K562 (cell line): Measurements from ENCODE around the gene HAPLN3. TPM values are rescaled to one million over a fixed set of nuclear protein-coding genes. Genes with fewer than 3 reads are reported as not detected.
"Not testable (repeated sequence)": the region's sequence is repeated elsewhere in the genome, so short reads cannot be mapped to it uniquely, and the experiment has no call there.

Experiments
- ATAC-seq: fragments of 200-7000 bp; cut with Tn5 transposase; 3 replicates; pipeline ENCODE4 v1.9.1; 2020; ENCODE audit warnings: moderate library complexity
- BruUV-seq: library from RNA; stranded (reverse); fragments of 400-500 nt; replicated peaks from 2 replicates; lab custom pipeline; 2021; lab: Mats Ljungman, UMichigan
- CTCF ChIA-PET: fragments of 300-600 bp; formaldehyde crosslinking; extraction: SDS; loops from one replicate; lab custom pipeline; 2021; ENCODE audit warnings: low intra/inter-chr PET ratio; lab: Yijun Ruan, JAX
- POLR2A ChIA-PET: fragments of 300-600, 350-650 bp; sonication (Branson Sonifier 250); formaldehyde crosslinking; extraction: SDS; loops from one replicate; lab custom pipeline; 2021; ENCODE audit warnings: antibody characterized with exemption, inconsistent platforms; lab: Yijun Ruan, JAX
- DNase-seq, 4 experiments: peaks; one replicate each; pipeline versions ENCODE4 v3.0.0 to v3.0.0-alpha.2; 2011 to 2018; ENCODE audit warnings: low spot score in 3 of 4, mixed read lengths in 3 of 4; ENCODE audit errors: extremely low read depth in 1 of 4
- FAIRE-seq: peaks from 2 replicates; lab custom pipeline; 2011; peaks lifted over from hg19 to GRCh38; lab: Jason Lieb, UNC
- H2AFZ ChIP-seq: 2 replicates; pipeline ENCODE4 v1.6.0; 2011; ENCODE audit warnings: low read depth, low read length, control low read depth, inconsistent platforms
- H3K27ac ChIP-seq: fragments of 200-600 bp; 3 replicates; pipeline ENCODE4 v1.8.0; 2011; ENCODE audit warnings: low read depth, mild to moderate bottlenecking, control low read depth, inconsistent platforms, low read length, moderate library complexity, mixed read lengths; ENCODE audit errors: extremely low read depth
- H3K27me3 ChIP-seq, 2 experiments: fragments of 300-600 bp in 1 of 2; 2 replicates in 1 of 2; 3 replicates in 1 of 2; pipeline versions ENCODE4 v1.6.0 to v1.8.0; 2011; ENCODE audit warnings: inconsistent platforms in 2 of 2, low read length in 2 of 2, mild to moderate bottlenecking in 1 of 2, mixed read lengths in 1 of 2, moderate library complexity in 1 of 2; ENCODE audit not compliant: control insufficient read depth in 2 of 2, insufficient read depth in 2 of 2
- H3K36me3 ChIP-seq: fragments of 300-600 bp; 3 replicates; pipeline ENCODE4 v1.8.0; 2011; ENCODE audit warnings: mild to moderate bottlenecking, low read length, inconsistent platforms; ENCODE audit not compliant: control insufficient read depth, insufficient read depth
- H3K4me1 ChIP-seq, 2 experiments: fragments of 200-600 bp in 1 of 2; replicated peaks in 1 of 2; 2 replicates in 1 of 2; 3 replicates in 1 of 2; pipeline versions ENCODE4 v1.5.1 to v1.8.0; 2011; ENCODE audit warnings: inconsistent platforms in 2 of 2, low read length in 2 of 2, mild to moderate bottlenecking in 1 of 2, mixed read lengths in 1 of 2, moderate library complexity in 1 of 2; ENCODE audit not compliant: control insufficient read depth in 2 of 2, insufficient read depth in 2 of 2
- H3K4me2 ChIP-seq: 2 replicates; pipeline ENCODE4 v1.6.1; 2011; ENCODE audit warnings: low read length, control low read depth, inconsistent platforms, mixed read lengths; ENCODE audit not compliant: insufficient read depth
- H3K4me3 ChIP-seq: fragments of 200-600 bp; sonication (generic), shearing (Covaris generic); 2 replicates; pipeline ENCODE4 v1.5.1; 2016; ENCODE audit warnings: control low read depth, inconsistent platforms
- H3K79me2 ChIP-seq: fragments of 200-600 bp; 3 replicates; pipeline ENCODE4 v1.8.0; 2011; ENCODE audit warnings: low read length, inconsistent platforms; ENCODE audit not compliant: control insufficient read depth, insufficient read depth
- H3K9ac ChIP-seq, 2 experiments: 2 replicates each; pipeline versions ENCODE4 v1.6.0 to v1.6.1; 2011; ENCODE audit warnings: low read depth in 2 of 2, low read length in 2 of 2, control low read depth in 1 of 2, inconsistent platforms in 1 of 2, mild to moderate bottlenecking in 1 of 2, mixed read lengths in 1 of 2; ENCODE audit not compliant: insufficient read depth in 1 of 2
- H3K9me1 ChIP-seq: one replicate; pipeline ENCODE4 v1.6.0; 2011; ENCODE audit warnings: inconsistent platforms, mild to moderate bottlenecking, low read length, moderate library complexity; ENCODE audit not compliant: control insufficient read depth, insufficient read depth
- H3K9me3 ChIP-seq: replicated peaks from 2 replicates; pipeline ENCODE4 v1.5.1; 2011; ENCODE audit warnings: low read depth, low read length, inconsistent platforms; ENCODE audit not compliant: control insufficient read depth, insufficient read depth
- H4K20me1 ChIP-seq: replicated peaks from 2 replicates; pipeline ENCODE4 v1.6.1; 2011; ENCODE audit warnings: low read length, inconsistent platforms, mixed read lengths; ENCODE audit not compliant: control insufficient read depth, insufficient read depth
- CBX3 ChIP-seq, 2 experiments: IDR thresholded peaks; 1 replicate in 1 of 2; 2 replicates in 1 of 2; pipeline ENCODE4 v1.6.1; 2012; ENCODE audit warnings: inconsistent platforms in 2 of 2, low read length in 2 of 2, borderline replicate concordance in 1 of 2, control low read depth in 1 of 2
- TRIM28 ChIP-seq: fragments of 450-650 bp; IDR thresholded peaks from 2 replicates; pipeline ENCODE4 v1.6.1; 2017
- ZBTB33 ChIP-seq: sonication (generic); formaldehyde crosslinking; IDR thresholded peaks from 2 replicates; pipeline ENCODE4 v1.8.1; 2023; ENCODE audit warnings: mild to moderate bottlenecking, missing genetic modification reagents
- WGBS: fragments of 100-300 bp; shearing (Covaris generic); methylation state at CpG from one replicate; pipeline ENCODE4 v1.1.6; 2016; ENCODE audit warnings: low coverage, mixed read lengths; ENCODE audit not compliant: insufficient coverage; ENCODE audit errors: missing lambda C conversion rate; 5-methylcytosine and 5-hydroxymethylcytosine counted together
- in situ Hi-C: fragments of 300-500 bp; cut with MboI; formaldehyde crosslinking; loops from 4 replicates; pipeline ENCODE4 v1.15.0; 2018; ENCODE audit warnings: inconsistent platforms, mixed read lengths
- intact Hi-C: fragments of 100-400 bp; cut with micrococcal nuclease; formaldehyde crosslinking; loops from 2 replicates; pipeline ENCODE4 v1.14.2; 2022
- polyA plus RNA-seq, 8 experiments: library from polyadenylated mRNA; depleted of rRNA in 4 of 8; stranded (reverse) in 5 of 8; unstranded in 3 of 8; fragments of >200 nt; fragmentation: Nextera tagmentation in 2 of 8; fragmentation: Illumina TruSeq in 1 of 8; extraction: Ambion mirVana in 2 of 8; extraction: Trizol in 1 of 8; gene quantifications; 2 replicates each; pipeline versions ENCODE4 v1.2.1 to v1.2.3, GENCODE V29; 2011 to 2014; ENCODE audit warnings: inconsistent platforms in 1 of 8, missing spikeins in 1 of 8
- total RNA-seq, 7 experiments: library from RNA; depleted of rRNA in 6 of 7; stranded (reverse); fragments of >200 nt in 6 of 7; fragmentation: Illumina TruSeq in 2 of 7; extraction: Trizol in 2 of 7; gene quantifications; 2 replicates each; pipeline versions ENCODE4 v1.2.1 to v1.2.3, GENCODE V29; 2011 to 2021; ENCODE audit warnings: low replicate concordance in 1 of 7

HAPLN3 gene
- total and polyA plus RNA-seq, 9 of the 15 experiments (the other 6 are each of a cell fraction or from before 2014, with no cell fraction given): 0.04 to 2.4 (median 0.65) TPM

GRCh38 chr15:88934449-88934848, 39.1 kb upstream of the HAPLN3 start:
- not testable (repeated sequence) for FAIRE-seq, H3K79me2 ChIP-seq

More at GRCh38 chr15:88934449-88934848, 39.1 kb upstream of the HAPLN3 start:
- in situ Hi-C loops, ATAC-seq, H2AFZ ChIP-seq, H3K9me1 ChIP-seq, H3K27ac ChIP-seq, DNase-seq, H3K9ac ChIP-seq, H4K20me1 ChIP-seq, H3K4me2 ChIP-seq, H3K36me3 ChIP-seq, H3K27me3 ChIP-seq, intact Hi-C loops, BruUV-seq, CTCF ChIA-PET, H3K4me3 ChIP-seq, H3K9me3 ChIP-seq: not testable (repeated sequence)
- H3K4me1 ChIP-seq: peaks cover 5 to 18% of the 10 kb centered on the region in 2 experiments; a peak in 4 of 5 replicates
- POLR2A ChIA-PET: interaction anchor here (1.0 to 1.1 kb wide), 2 partner anchors 16 to 73 kb away, joined by 3 read pairs; no protein-coding TSS in a partner anchor
- TF ChIP-seq CBX3 (IDR thresholded peaks at IDR 0.05; ENCODE audit: borderline replicate concordance in 1 of 2, low read length in 2 of 2) (peak in 1 of 2 experiments; percentile 77; a peak in 2 of 3 replicates), TRIM28 (0 out of 2 replicates have a peak, but pooled peaks have one; percentile 52), ZBTB33 (CRISPR knock-in tag) (peak; percentile 55; the same call in 1 of the 2 replicates)
- 45% methylated on average over 4 of the region's 4 CpGs for WGBS
